Right lobe of liver (tissue), 4 donors: ENCODE measurements around the gene MINK1.

Experiments
- CTCF ChIP-seq, 4 donors: fragments of 200-600 bp in 3 of 4; fragments of 450-650 bp in 1 of 4; IDR thresholded peaks; one replicate each; pipeline versions ENCODE4 v1.5.1 to v1.8.0; 2016 to 2022; ENCODE audit warnings: antibody characterized with exemption in 4 of 4, mild to moderate bottlenecking in 2 of 4
- POLR2A ChIP-seq: fragments of 450-650 bp; IDR thresholded peaks from one replicate; pipeline ENCODE4 v1.6.1; 2017; ENCODE audit warnings: antibody characterized with exemption, mild to moderate bottlenecking
- donor health status: DM: no; HTN: no; CAD: no.
- donor health status: DM: no; HTN: no; CAD: no.
- donor health status: DM: no; HTN: yes; CAD: no.

- TF ChIP-seq CTCF (IDR thresholded peaks at IDR 0.05) (no peak), POLR2A (no peak)
Observed at GRCh38 chr17:4879601-4880000, 46.5 kb downstream of the MINK1 start.
